ENCODE data around the gene MAS1. TPM values are rescaled to one million over a fixed set of nuclear protein-coding genes. Genes with fewer than 3 reads are reported as not detected.

MAS1 gene
- total and polyA plus RNA-seq, 2 donors (not counting 1 experiment from before 2014, with no cell fraction given): not detected

DNA sequence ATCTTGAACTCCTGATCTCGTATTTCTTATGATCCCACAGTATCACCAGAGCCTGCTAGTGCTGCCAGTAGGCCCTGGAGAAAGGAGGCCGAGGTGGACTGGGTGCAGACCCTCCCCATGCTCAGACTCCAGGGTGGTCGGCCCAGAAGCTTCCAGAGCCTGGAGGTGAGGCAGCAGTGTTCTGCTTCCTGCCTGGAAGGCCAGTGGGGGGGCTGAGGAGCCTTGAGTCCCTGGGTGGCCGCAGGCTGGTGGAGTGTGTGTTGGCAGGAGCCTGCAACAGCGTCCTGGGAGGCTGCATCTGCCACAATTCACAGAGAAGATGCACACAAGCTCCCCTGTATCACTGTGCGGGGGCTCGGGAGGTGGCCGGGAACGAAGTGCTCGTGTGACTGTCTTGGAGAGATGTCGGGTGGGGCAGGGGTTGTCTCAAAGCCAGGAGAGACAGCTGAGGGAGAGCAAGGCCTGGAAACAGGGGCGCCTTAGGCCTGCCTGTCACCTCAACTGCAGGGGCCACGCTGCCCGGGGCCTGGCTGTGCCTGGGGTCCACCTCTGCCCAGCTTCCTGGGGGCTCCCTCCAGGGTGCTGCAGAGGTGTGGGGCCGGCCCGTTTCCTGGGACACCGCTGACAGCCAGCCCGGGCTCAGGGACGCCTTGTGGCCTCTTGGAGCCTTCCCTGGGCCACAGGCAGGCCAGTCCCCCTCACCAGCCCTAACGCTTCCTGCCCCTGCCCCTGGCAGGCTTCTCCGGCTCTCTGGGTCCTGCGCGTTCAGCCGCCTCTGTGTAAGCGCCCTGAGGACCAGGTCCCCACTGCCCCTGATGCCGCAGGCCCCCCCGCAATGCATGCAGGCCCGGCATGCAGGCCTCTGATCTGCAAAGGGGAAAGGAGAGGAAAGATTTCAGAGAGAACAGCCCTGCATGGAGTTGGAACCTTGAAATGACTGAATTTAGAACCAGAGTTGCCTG, 24.2 kb upstream of the MAS1 start:
- H3K9ac ChIP-seq (ENCODE audit: low read length): no peak overlapping the region
- no peak overlapping the region for H3K27ac ChIP-seq (ENCODE audit: low read length in 2 of 2)
- H3K4me2 ChIP-seq (replicated peaks; ENCODE audit: low read depth, low read length, poor library complexity, severe bottlenecking): no peak overlapping the region
- no peaks in the 10 kb centered on the region for H3K4me1 Mint-ChIP-seq
- no peak for TF ChIP-seq EZH2 (IDR thresholded peaks at IDR 0.05; ENCODE audit: borderline replicate concordance, insufficient read depth, low read depth, low read length, poor library complexity, severe bottlenecking)
- TF ChIP-seq, protein P1, sequence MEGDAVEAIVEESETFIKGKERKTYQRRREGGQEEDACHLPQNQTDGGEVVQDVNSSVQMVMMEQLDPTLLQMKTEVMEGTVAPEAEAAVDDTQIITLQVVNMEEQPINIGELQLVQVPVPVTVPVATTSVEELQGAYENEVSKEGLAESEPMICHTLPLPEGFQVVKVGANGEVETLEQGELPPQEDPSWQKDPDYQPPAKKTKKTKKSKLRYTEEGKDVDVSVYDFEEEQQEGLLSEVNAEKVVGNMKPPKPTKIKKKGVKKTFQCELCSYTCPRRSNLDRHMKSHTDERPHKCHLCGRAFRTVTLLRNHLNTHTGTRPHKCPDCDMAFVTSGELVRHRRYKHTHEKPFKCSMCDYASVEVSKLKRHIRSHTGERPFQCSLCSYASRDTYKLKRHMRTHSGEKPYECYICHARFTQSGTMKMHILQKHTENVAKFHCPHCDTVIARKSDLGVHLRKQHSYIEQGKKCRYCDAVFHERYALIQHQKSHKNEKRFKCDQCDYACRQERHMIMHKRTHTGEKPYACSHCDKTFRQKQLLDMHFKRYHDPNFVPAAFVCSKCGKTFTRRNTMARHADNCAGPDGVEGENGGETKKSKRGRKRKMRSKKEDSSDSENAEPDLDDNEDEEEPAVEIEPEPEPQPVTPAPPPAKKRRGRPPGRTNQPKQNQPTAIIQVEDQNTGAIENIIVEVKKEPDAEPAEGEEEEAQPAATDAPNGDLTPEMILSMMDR (IDR thresholded peaks at IDR 0.05): no peak
- ATAC-seq (ENCODE audit: low read depth): no peak
- no peaks in the 10 kb centered on the region for H3K36me3 ChIP-seq (replicated peaks in 1 of 2; ENCODE audit: control extremely low read depth in 1 of 2, control insufficient read depth in 1 of 2, extremely low read depth in 1 of 2, insufficient read depth in 2 of 2, low read length in 1 of 2)
- intact Hi-C loops (cut with micrococcal nuclease): loop anchor here (10.0 kb wide), 1 partner anchor 1508 kb away; no protein-coding TSS in a partner anchor
- H3K4me3 ChIP-seq (ENCODE audit: control extremely low read depth in 1 of 5, extremely low read depth in 1 of 5, insufficient read depth in 1 of 5, low read depth in 2 of 5, low read length in 4 of 5): no peak overlapping the region
- H3K4me1 ChIP-seq (ENCODE audit: control insufficient read depth in 2 of 2, insufficient read depth in 2 of 2, low read length in 2 of 2): no peaks in the 10 kb centered on the region
- WGBS (ENCODE audit: insufficient coverage): 89% methylated on average over 28 of the region's 28 CpGs
- H3K4me3 Mint-ChIP-seq: no peak overlapping the region
- CTCF ChIA-PET: interaction anchor here (1.9 kb wide), 1 partner anchor 589 kb away, joined by 9 read pairs; no protein-coding TSS in a partner anchor
- DNase-seq: no peak
- no peak overlapping the region for H2AFZ ChIP-seq (ENCODE audit: insufficient read depth, low read depth, low read length, poor library complexity, severe bottlenecking)
- POLR2A ChIA-PET: no interaction called here
- H3K27ac Mint-ChIP-seq: no peak overlapping the region
- no peaks in the 10 kb centered on the region for H3K9me3 Mint-ChIP-seq (ENCODE audit: insufficient read depth)
- peaks cover 9% of the 10 kb centered on the region for H3K27me3 Mint-ChIP-seq
- no peaks in the 10 kb centered on the region for H4K20me1 ChIP-seq (ENCODE audit: control insufficient read depth, insufficient read depth, low read length, poor library complexity, severe bottlenecking)
- peaks cover 0 to 7% (median 3%) of the 10 kb centered on the region in 4 experiments for H3K27me3 ChIP-seq (replicated peaks in 1 of 4; ENCODE audit: control extremely low read depth in 1 of 4, control insufficient read depth in 3 of 4, insufficient read depth in 4 of 4, low read length in 3 of 4)
- no peaks in the 10 kb centered on the region for H3K79me2 ChIP-seq (ENCODE audit: control insufficient read depth, insufficient read depth, low read length)
- H3K9me3 ChIP-seq (ENCODE audit: control extremely low read depth in 1 of 3, control insufficient read depth in 2 of 3, insufficient read depth in 1 of 3, low read length in 2 of 3): no peaks in the 10 kb centered on the region

DNA sequence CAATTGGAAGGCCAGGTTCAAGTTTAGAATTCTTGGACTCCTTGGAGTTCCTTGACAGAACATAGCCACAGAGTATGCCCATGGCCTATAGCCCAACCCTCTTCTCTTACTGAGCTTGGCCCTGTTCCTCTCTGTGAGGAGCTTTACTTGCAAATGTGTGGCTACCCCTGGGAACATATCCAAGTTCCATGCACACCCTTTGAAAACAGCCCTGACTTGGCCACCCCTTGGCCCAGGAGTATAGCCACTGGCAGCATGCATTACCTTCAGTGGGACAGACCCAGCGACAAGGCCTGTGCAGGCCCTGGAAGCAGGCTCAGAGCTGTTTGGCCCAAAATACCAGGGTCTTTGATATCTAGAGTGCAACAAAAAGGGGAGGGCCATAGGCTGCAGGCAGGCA, 19.5 kb upstream of the MAS1 start:
- ChIA-PET POLR2A (no interaction called here), CTCF (no interaction called here)
- Mint-ChIP-seq H3K9me3 (ENCODE audit: insufficient read depth) (no peaks in the 10 kb centered on the region), H3K4me3 (no peak overlapping the region), H3K27me3 (peaks cover 5% of the 10 kb centered on the region), H3K4me1 (peaks cover 9% of the 10 kb centered on the region), H3K27ac (no peak overlapping the region)
- 100% methylated on average over 1 of the region's 1 CpG for WGBS (ENCODE audit: insufficient coverage)
- Histone ChIP-seq H2AFZ (ENCODE audit: insufficient read depth, low read depth, low read length, poor library complexity, severe bottlenecking) (no peak overlapping the region), H3K4me2 (replicated peaks; ENCODE audit: low read depth, low read length, poor library complexity, severe bottlenecking) (no peak overlapping the region), H3K36me3 (replicated peaks in 1 of 2; ENCODE audit: control extremely low read depth in 1 of 2, control insufficient read depth in 1 of 2, extremely low read depth in 1 of 2, insufficient read depth in 2 of 2, low read length in 1 of 2) (no peaks in the 10 kb centered on the region), H3K4me1 (ENCODE audit: control insufficient read depth in 2 of 2, insufficient read depth in 2 of 2, low read length in 2 of 2) (peaks cover 0 to 4% of the 10 kb centered on the region in 2 donors), H3K9me3 (ENCODE audit: control extremely low read depth in 1 of 3, control insufficient read depth in 2 of 3, insufficient read depth in 1 of 3, low read length in 2 of 3) (no peaks in the 10 kb centered on the region), H3K27ac (ENCODE audit: low read length in 2 of 2) (no peak overlapping the region), H4K20me1 (ENCODE audit: control insufficient read depth, insufficient read depth, low read length, poor library complexity, severe bottlenecking) (no peaks in the 10 kb centered on the region), H3K4me3 (ENCODE audit: control extremely low read depth in 1 of 5, extremely low read depth in 1 of 5, insufficient read depth in 1 of 5, low read depth in 2 of 5, low read length in 4 of 5) (no peak overlapping the region), H3K79me2 (ENCODE audit: control insufficient read depth, insufficient read depth, low read length) (no peaks in the 10 kb centered on the region), H3K9ac (ENCODE audit: low read length) (no peak overlapping the region), H3K27me3 (replicated peaks in 1 of 4; ENCODE audit: control extremely low read depth in 1 of 4, control insufficient read depth in 3 of 4, insufficient read depth in 4 of 4, low read length in 3 of 4) (no peaks in the 10 kb centered on the region)
- no peak for ATAC-seq (ENCODE audit: low read depth)
- intact Hi-C loops (cut with micrococcal nuclease): no loop called here
- TF ChIP-seq, protein P1 (IDR thresholded peaks at IDR 0.05): no peak
- TF ChIP-seq EZH2 (IDR thresholded peaks at IDR 0.05; ENCODE audit: borderline replicate concordance, insufficient read depth, low read depth, low read length, poor library complexity, severe bottlenecking): no peak
- no peak for DNase-seq

Data from B cell (primary cell).